Left ventricle myocardium inferior (tissue), 1 donor: ENCODE results near the gene KIAA1958. TPM values are rescaled to one million over a fixed set of nuclear protein-coding genes. Genes with fewer than 3 reads are reported as not detected.

Experiments
- DNase-seq: peaks from one replicate; pipeline ENCODE4 v3.0.0-alpha.2; 2020
- H3K27ac ChIP-seq: fragments of 200-600 bp; replicated peaks from 2 replicates; pipeline ENCODE4 v1.8.0; 2021
- H3K27me3 ChIP-seq: fragments of 200-600 bp; 2 replicates; pipeline ENCODE4 v1.8.0; 2021; ENCODE audit warnings: low read depth
- H3K36me3 ChIP-seq: fragments of 200-600 bp; 2 replicates; pipeline ENCODE4 v1.8.0; 2021
- H3K4me1 ChIP-seq: fragments of 200-600 bp; 2 replicates; pipeline ENCODE4 v1.8.0; 2021
- H3K4me3 ChIP-seq: fragments of 200-600 bp; 2 replicates; pipeline ENCODE4 v1.8.0; 2021; ENCODE audit warnings: mild to moderate bottlenecking, moderate library complexity
- H3K9me3 ChIP-seq: fragments of 200-600 bp; replicated peaks from 2 replicates; pipeline ENCODE4 v1.8.0; 2021
- intact Hi-C: fragments of 100-400 bp; cut with micrococcal nuclease; formaldehyde crosslinking; loops from one replicate; pipeline ENCODE4 v1.11.0; 2022
- total RNA-seq: library from RNA; stranded (reverse); fragmentation: NEBNext Ultra II Directional; extraction: Animal tissue kit (Norgen Biotek cat#: 25700); gene quantifications from one replicate; pipeline ENCODE4 v1.2.1, GENCODE V29; 2021
- TF ChIP-seq, protein P1 (sequence below): fragments of 200-600 bp; IDR thresholded peaks from 2 replicates; pipeline ENCODE4 v1.8.0; 2021; ENCODE audit warnings: antibody characterized with exemption, mild to moderate bottlenecking, borderline replicate concordance
- donor health status: DM: no; HTN: yes; CAD: no; lungs with severe emphysema.

The KIAA1958 gene
- total RNA-seq, 1 donor from 2014 or later, result 5.6 TPM

DNA sequence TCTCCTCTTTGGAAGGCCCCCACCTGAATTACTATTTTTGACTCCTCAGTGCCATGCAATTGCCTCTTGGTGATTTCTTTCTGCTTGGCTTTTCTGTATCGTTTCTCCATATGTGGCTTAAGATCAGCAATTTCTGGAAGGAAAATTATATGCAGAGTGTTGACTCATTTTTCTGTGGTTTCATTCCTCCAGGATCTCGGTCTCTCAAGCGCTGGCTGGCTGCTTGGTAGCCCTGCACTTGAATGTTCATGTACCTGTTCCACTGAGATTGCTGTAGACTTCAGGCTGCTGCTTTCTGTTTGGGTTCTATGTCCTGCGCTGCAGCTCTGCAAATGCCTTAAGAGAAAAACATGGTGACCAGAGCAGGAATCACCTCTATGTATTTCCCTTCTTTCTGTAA, 153.7 kb downstream of the KIAA1958 start:
- DNase-seq, result no peak
- intact Hi-C loops, result no loop called here
- Histone ChIP-seq H3K27ac (no peak overlapping the region), H3K9me3 (peaks cover 18% of the 10 kb centered on the region), H3K4me1 (peaks cover 9% of the 10 kb centered on the region), H3K4me3 (no peak overlapping the region), H3K27me3 (no peaks in the 10 kb centered on the region), H3K36me3 (no peaks in the 10 kb centered on the region)
- TF ChIP-seq, protein P1, sequence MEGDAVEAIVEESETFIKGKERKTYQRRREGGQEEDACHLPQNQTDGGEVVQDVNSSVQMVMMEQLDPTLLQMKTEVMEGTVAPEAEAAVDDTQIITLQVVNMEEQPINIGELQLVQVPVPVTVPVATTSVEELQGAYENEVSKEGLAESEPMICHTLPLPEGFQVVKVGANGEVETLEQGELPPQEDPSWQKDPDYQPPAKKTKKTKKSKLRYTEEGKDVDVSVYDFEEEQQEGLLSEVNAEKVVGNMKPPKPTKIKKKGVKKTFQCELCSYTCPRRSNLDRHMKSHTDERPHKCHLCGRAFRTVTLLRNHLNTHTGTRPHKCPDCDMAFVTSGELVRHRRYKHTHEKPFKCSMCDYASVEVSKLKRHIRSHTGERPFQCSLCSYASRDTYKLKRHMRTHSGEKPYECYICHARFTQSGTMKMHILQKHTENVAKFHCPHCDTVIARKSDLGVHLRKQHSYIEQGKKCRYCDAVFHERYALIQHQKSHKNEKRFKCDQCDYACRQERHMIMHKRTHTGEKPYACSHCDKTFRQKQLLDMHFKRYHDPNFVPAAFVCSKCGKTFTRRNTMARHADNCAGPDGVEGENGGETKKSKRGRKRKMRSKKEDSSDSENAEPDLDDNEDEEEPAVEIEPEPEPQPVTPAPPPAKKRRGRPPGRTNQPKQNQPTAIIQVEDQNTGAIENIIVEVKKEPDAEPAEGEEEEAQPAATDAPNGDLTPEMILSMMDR, result no peak

- Histone ChIP-seq H3K36me3 (no peaks in the 10 kb centered on the region), H3K4me3 (no peak overlapping the region), H3K27ac (no peak overlapping the region), H3K27me3 (no peaks in the 10 kb centered on the region), H3K4me1 (peaks cover 9% of the 10 kb centered on the region), H3K9me3 (peaks cover 18% of the 10 kb centered on the region)
- TF ChIP-seq, protein P1, result no peak
- DNase-seq, result no peak
- intact Hi-C loops, result no loop called here
Measured at GRCh38 chr9:112642126-112642525, 155.5 kb downstream of the KIAA1958 start.

DNA sequence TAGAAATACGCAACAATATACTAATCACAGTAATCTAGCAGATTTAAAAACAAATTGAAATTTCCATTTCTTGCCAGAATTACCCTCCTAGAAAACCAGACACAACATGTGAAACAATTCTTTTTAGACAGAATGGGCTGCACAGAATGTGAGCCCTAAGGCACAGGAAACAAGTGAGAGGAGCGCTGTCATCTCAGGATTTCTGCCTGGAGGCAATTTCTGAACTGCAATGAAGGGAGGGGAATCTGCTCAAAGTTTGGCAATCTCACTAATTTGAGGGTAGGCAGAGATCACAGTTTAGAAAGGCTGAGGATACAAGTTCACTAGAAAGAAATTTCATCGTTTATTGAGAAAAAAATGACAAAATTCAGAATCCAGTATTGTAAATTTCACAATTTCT, 161.0 kb downstream of the KIAA1958 start:
- no peak for DNase-seq
- H3K27ac ChIP-seq, result no peak overlapping the region
- no peak overlapping the region for H3K4me3 ChIP-seq
- peaks cover 11% of the 10 kb centered on the region for H3K36me3 ChIP-seq
- no peaks in the 10 kb centered on the region for H3K27me3 ChIP-seq
- peaks cover 28% of the 10 kb centered on the region for H3K9me3 ChIP-seq
- intact Hi-C loops, result no loop called here
- H3K4me1 ChIP-seq, result peaks cover 1% of the 10 kb centered on the region
- TF ChIP-seq, protein P1, result no peak

- H3K9me3 ChIP-seq, result peaks cover 28% of the 10 kb centered on the region
- no peaks in the 10 kb centered on the region for H3K4me1 ChIP-seq
- H3K27ac ChIP-seq, result no peak overlapping the region
- H3K4me3 ChIP-seq, result no peak overlapping the region
- TF ChIP-seq, protein P1, result no peak
- H3K27me3 ChIP-seq, result no peaks in the 10 kb centered on the region
- no peak for DNase-seq
- H3K36me3 ChIP-seq, result peaks cover 11% of the 10 kb centered on the region
- intact Hi-C loops, result no loop called here
Measured at GRCh38 chr9:112648624-112649023, 162.0 kb downstream of the KIAA1958 start.

DNA sequence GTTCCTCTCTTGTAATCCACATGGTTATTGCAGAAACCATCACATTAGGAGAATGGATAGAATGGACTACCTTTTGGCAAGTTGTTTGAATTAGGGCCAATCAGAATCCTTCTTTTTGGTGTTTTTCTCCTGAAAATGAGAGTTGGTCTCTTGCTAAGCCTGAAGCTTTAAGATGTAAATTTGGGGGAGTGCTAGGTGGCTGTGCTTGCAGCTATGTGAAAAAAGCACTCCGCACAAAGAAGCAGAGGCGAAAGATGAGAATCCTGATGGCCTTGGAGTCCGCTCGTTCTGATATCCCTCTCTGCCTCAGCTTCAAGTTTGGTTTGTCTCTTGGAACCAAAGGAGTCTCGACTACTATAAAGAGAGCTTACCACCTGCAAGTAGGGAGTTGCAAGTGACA, 167.7 kb downstream of the KIAA1958 start:
- TF ChIP-seq, protein P1, result no peak
- intact Hi-C loops, result no loop called here
- peaks cover 3% of the 10 kb centered on the region for H3K36me3 ChIP-seq

GRCh38 chr9:112655668-112656067, 169.0 kb downstream of the KIAA1958 start:
- Histone ChIP-seq H3K4me1 (no peaks in the 10 kb centered on the region), H3K27ac (no peak overlapping the region), H3K4me3 (no peak overlapping the region), H3K27me3 (no peaks in the 10 kb centered on the region), H3K36me3 (peaks cover 10% of the 10 kb centered on the region), H3K9me3 (no peaks in the 10 kb centered on the region)
- no peak for DNase-seq
- intact Hi-C loops, result no loop called here
- TF ChIP-seq, protein P1, result no peak

More for the DNA sequence above, 167.7 kb downstream of the KIAA1958 start:
- Histone ChIP-seq H3K27ac (no peak overlapping the region), H3K27me3 (no peaks in the 10 kb centered on the region), H3K9me3 (peaks cover 11% of the 10 kb centered on the region), H3K4me3 (no peak overlapping the region), H3K4me1 (no peaks in the 10 kb centered on the region)
- DNase-seq, result no peak
